B cell (primary cell): ENCODE results near the gene SCARB1. TPM values are rescaled to one million over a fixed set of nuclear protein-coding genes. Genes with fewer than 3 reads are reported as not detected.

Experiments used
- ATAC-seq: fragments of 200-7000 bp; cut with Tn5 transposase; one replicate; pipeline ENCODE4 v1.10.0; 2021; ENCODE audit warnings: low read depth, mild to moderate bottlenecking, moderate number of reproducible peaks, moderate library complexity
- CTCF ChIA-PET: fragments of 350-600 bp; sonication (Branson Sonifier 250); formaldehyde crosslinking; loops from one replicate; lab custom pipeline; 2021; ENCODE audit warnings: antibody characterized with exemption, inconsistent platforms; lab: Charles Lee
- POLR2A ChIA-PET: fragments of 350-600 bp; sonication (Branson Sonifier 250); formaldehyde crosslinking; loops from one replicate; lab custom pipeline; 2021; ENCODE audit warnings: antibody characterized with exemption; lab: Charles Lee
- DNase-seq: peaks from one replicate; pipeline ENCODE4 v3.0.0; 2013
- H2AFZ ChIP-seq: 2 replicates; pipeline ENCODE4 v1.6.1; 2012; ENCODE audit warnings: mild to moderate bottlenecking, low read depth, low read length; ENCODE audit not compliant: insufficient read depth, poor library complexity, severe bottlenecking
- H3K27ac ChIP-seq, 2 donors: 1 replicate in 1 of 2; 2 replicates in 1 of 2; pipeline ENCODE4 v1.5.1; 2012 to 2013; ENCODE audit warnings: low read length in 2 of 2, mild to moderate bottlenecking in 2 of 2, moderate library complexity in 1 of 2
- H3K27me3 ChIP-seq, 4 experiments: fragments of 200-600 bp in 1 of 4; sonication (generic) in 1 of 4; replicated peaks in 1 of 4; 1 replicate in 2 of 4; 2 replicates in 2 of 4; pipeline versions ENCODE4 v1.6.1 to v1.7.0; 2013 to 2016; ENCODE audit warnings: low read length in 3 of 4, mild to moderate bottlenecking in 2 of 4, mixed read lengths in 1 of 4, moderate library complexity in 1 of 4; ENCODE audit not compliant: insufficient read depth in 4 of 4, control insufficient read depth in 3 of 4; ENCODE audit errors: control extremely low read depth in 1 of 4
- H3K36me3 ChIP-seq, 2 experiments: replicated peaks in 1 of 2; 1 replicate in 1 of 2; 2 replicates in 1 of 2; pipeline versions ENCODE4 v1.6.1 to v1.7.1; 2013; ENCODE audit warnings: low read length in 1 of 2; ENCODE audit not compliant: insufficient read depth in 2 of 2, control insufficient read depth in 1 of 2; ENCODE audit errors: control extremely low read depth in 1 of 2, extremely low read depth in 1 of 2
- H3K4me1 ChIP-seq, 2 donors: fragments of 200-600 bp in 1 of 2; sonication (generic) in 1 of 2; 1 replicate in 1 of 2; 2 replicates in 1 of 2; pipeline versions ENCODE4 v1.5.1 to v1.6.1; 2013 to 2017; ENCODE audit warnings: low read length in 2 of 2; ENCODE audit not compliant: control insufficient read depth in 2 of 2, insufficient read depth in 2 of 2
- H3K4me2 ChIP-seq: replicated peaks from 2 replicates; pipeline ENCODE3; 2012; ENCODE audit warnings: mild to moderate bottlenecking, low read depth, low read length; ENCODE audit not compliant: poor library complexity, severe bottlenecking
- H3K4me3 ChIP-seq, 5 experiments: fragments of 200-600 bp in 1 of 5; sonication (generic) in 1 of 5; 1 replicate in 3 of 5; 2 replicates in 2 of 5; pipeline versions ENCODE4 v1.5.1 to v1.7.0; 2011 to 2016; ENCODE audit warnings: low read length in 4 of 5, mild to moderate bottlenecking in 4 of 5, low read depth in 2 of 5, control low read depth in 1 of 5, moderate library complexity in 1 of 5; ENCODE audit not compliant: insufficient read depth in 1 of 5; ENCODE audit errors: control extremely low read depth in 1 of 5, extremely low read depth in 1 of 5
- H3K79me2 ChIP-seq: fragments of 200-600 bp; sonication (generic); one replicate; pipeline ENCODE4 v1.6.0; 2016; ENCODE audit warnings: low read length; ENCODE audit not compliant: control insufficient read depth, insufficient read depth
- H3K9ac ChIP-seq: fragments of 200-600 bp; sonication (generic); 2 replicates; pipeline ENCODE4 v1.6.1; 2017; ENCODE audit warnings: mild to moderate bottlenecking, low read length, moderate library complexity
- H3K9me3 ChIP-seq, 3 donors: one replicate each; pipeline versions ENCODE4 v1.6.1 to v1.7.1; 2013; ENCODE audit warnings: low read length in 2 of 3; ENCODE audit not compliant: control insufficient read depth in 2 of 3, insufficient read depth in 1 of 3; ENCODE audit errors: control extremely low read depth in 1 of 3
- H4K20me1 ChIP-seq: 2 replicates; pipeline ENCODE4 v1.6.0; 2012; ENCODE audit warnings: mild to moderate bottlenecking, low read length; ENCODE audit not compliant: insufficient read depth, control insufficient read depth, poor library complexity, severe bottlenecking
- H3K27ac Mint-ChIP-seq: one replicate; pipeline ENCODE4 v1.8.0; 2021; ENCODE audit warnings: mixed read lengths
- H3K27me3 Mint-ChIP-seq: one replicate; pipeline ENCODE4 v1.8.0; 2021; ENCODE audit warnings: mixed read lengths
- H3K4me1 Mint-ChIP-seq: one replicate; pipeline ENCODE4 v1.8.0; 2021; ENCODE audit warnings: mixed read lengths
- H3K4me3 Mint-ChIP-seq: one replicate; pipeline ENCODE4 v1.8.0; 2021; ENCODE audit warnings: mixed read lengths
- H3K9me3 Mint-ChIP-seq: one replicate; pipeline ENCODE4 v1.8.0; 2022; ENCODE audit warnings: mixed read lengths; ENCODE audit not compliant: insufficient read depth
- CTCF ChIP-seq: fragments of 200-600 bp; IDR thresholded peaks from one replicate; pipeline ENCODE4 v1.8.0; 2022; ENCODE audit warnings: antibody characterized with exemption, mild to moderate bottlenecking
- EZH2 ChIP-seq: IDR thresholded peaks from 2 replicates; pipeline ENCODE4 v1.6.1; 2012; ENCODE audit warnings: borderline replicate concordance, low read depth, mild to moderate bottlenecking, moderate library complexity, low read length; ENCODE audit not compliant: insufficient read depth, poor library complexity, severe bottlenecking
- WGBS: methylation state at CpG from one replicate; pipeline ENCODE4 v1.1.5; 2013; ENCODE audit warnings: missing lambda C conversion rate; ENCODE audit not compliant: insufficient coverage; 5-methylcytosine and 5-hydroxymethylcytosine counted together
- intact Hi-C: fragments of 100-400 bp; cut with micrococcal nuclease; formaldehyde crosslinking; loops from one replicate; pipeline ENCODE4 v1.10.0; 2022
- polyA plus RNA-seq: library from polyadenylated mRNA; depleted of rRNA; stranded (reverse); fragments of >200 nt; gene quantifications from 2 replicates; pipeline ENCODE4 v1.2.3, GENCODE V29; 2012
- total RNA-seq, 2 donors: library from RNA; stranded (reverse); fragments of 120-200 nt in 1 of 2; gene quantifications; 1 replicate in 1 of 2; 2 replicates in 1 of 2; pipeline versions ENCODE4 v1.2.3 to v1.2.4, GENCODE V29; 2013 to 2022

Gene SCARB1
- total and polyA plus RNA-seq, 2 donors (not counting 1 experiment from before 2014, with no cell fraction given): 26.8 to 30.7 TPM

- no peak overlapping the region for H3K27ac ChIP-seq
- H3K9ac ChIP-seq: no peak overlapping the region
- no peak overlapping the region for H2AFZ ChIP-seq
- H4K20me1 ChIP-seq: no peaks in the 10 kb centered on the region
- Mint-ChIP-seq H3K4me3 (no peak overlapping the region), H3K27me3 (no peaks in the 10 kb centered on the region), H3K27ac (no peak overlapping the region), H3K4me1 (peaks cover 14% of the 10 kb centered on the region), H3K9me3 (no peaks in the 10 kb centered on the region)
- 97% methylated on average over 13 of the region's 13 CpGs for WGBS
- H3K4me1 ChIP-seq: peaks cover 8 to 29% of the 10 kb centered on the region in 2 donors
- ChIA-PET POLR2A (no interaction called here), CTCF (interaction anchor here (1.1 kb wide), 1 partner anchor 18 kb away, joined by 4 read pairs; no protein-coding TSS in a partner anchor)
- H3K36me3 ChIP-seq: peaks cover 1 to 5% of the 10 kb centered on the region in 2 experiments
- ATAC-seq (no peak), DNase-seq (no peak)
- intact Hi-C loops: no loop called here
- no peaks in the 10 kb centered on the region for H3K27me3 ChIP-seq
- TF ChIP-seq EZH2: no peak
- TF ChIP-seq CTCF: no peak
- peaks cover 0 to 23% (median 0%) of the 10 kb centered on the region in 3 donors for H3K9me3 ChIP-seq
- no peaks in the 10 kb centered on the region for H3K79me2 ChIP-seq
- no peak overlapping the region for H3K4me2 ChIP-seq
- no peak overlapping the region for H3K4me3 ChIP-seq
These were observed 71.5 kb downstream of the SCARB1 start for GRCh38 chr12:124792156-124792555.

GRCh38 chr12:124790650-124791400, 72.8 kb downstream of the SCARB1 start:
- peaks cover 0 to 23% (median 0%) of the 10 kb centered on the region in 3 donors for H3K9me3 ChIP-seq
- Mint-ChIP-seq H3K27ac (no peak overlapping the region), H3K4me1 (peaks cover 8% of the 10 kb centered on the region), H3K27me3 (no peaks in the 10 kb centered on the region), H3K9me3 (no peaks in the 10 kb centered on the region), H3K4me3 (no peak overlapping the region)
- no peaks in the 10 kb centered on the region for H3K27me3 ChIP-seq
- ChIA-PET POLR2A (no interaction called here), CTCF (no interaction called here)
- H3K27ac ChIP-seq: no peak overlapping the region
- no peak overlapping the region for H3K4me3 ChIP-seq
- no peak for ATAC-seq
- intact Hi-C loops: no loop called here
- TF ChIP-seq CTCF (no peak), EZH2 (no peak)
- peaks cover 5 to 16% of the 10 kb centered on the region in 2 donors for H3K4me1 ChIP-seq
- H3K36me3 ChIP-seq: peaks cover 1 to 9% of the 10 kb centered on the region in 2 experiments
- no peak for DNase-seq
- WGBS: 95% methylated on average over 21 of the region's 21 CpGs
- no peak overlapping the region for H3K4me2 ChIP-seq
- H4K20me1 ChIP-seq: no peaks in the 10 kb centered on the region
- H3K9ac ChIP-seq: no peak overlapping the region
- H2AFZ ChIP-seq: no peak overlapping the region
- no peaks in the 10 kb centered on the region for H3K79me2 ChIP-seq
